SJCRH30 (cell line): ENCODE data around the gene SASH3. TPM values are rescaled to one million over a fixed set of nuclear protein-coding genes. Genes with fewer than 3 reads are reported as not detected.

Experiments
- DNase-seq, 2 experiments: peaks; one replicate each; pipeline ENCODE4 v3.0.0-alpha.2; 2015 to 2020
- H3K27ac ChIP-seq: fragments of 250-450 bp; sonication (Bioruptor Pico); 2 replicates; pipeline ENCODE4 v1.5.1; 2020; ENCODE audit warnings: mild to moderate bottlenecking, moderate library complexity
- H3K27me3 ChIP-seq: fragments of 250-450 bp; sonication (Bioruptor Pico); 2 replicates; pipeline ENCODE4 v1.5.1; 2020; ENCODE audit warnings: mild to moderate bottlenecking, moderate library complexity
- H3K36me3 ChIP-seq: fragments of 250-450 bp; sonication (Bioruptor Pico); 2 replicates; pipeline ENCODE4 v1.5.1; 2020; ENCODE audit warnings: mild to moderate bottlenecking, moderate library complexity
- H3K4me1 ChIP-seq: fragments of 250-450 bp; sonication (Bioruptor Pico); 2 replicates; pipeline ENCODE4 v1.5.1; 2020; ENCODE audit warnings: mild to moderate bottlenecking, moderate library complexity
- H3K4me3 ChIP-seq: fragments of 250-450 bp; sonication (Bioruptor Pico); 2 replicates; pipeline ENCODE4 v1.5.1; 2020; ENCODE audit warnings: mild to moderate bottlenecking, moderate library complexity
- H3K9me3 ChIP-seq: fragments of 250-450 bp; sonication (Bioruptor Pico); replicated peaks from 2 replicates; pipeline ENCODE4 v1.5.1; 2020; ENCODE audit warnings: mild to moderate bottlenecking, moderate library complexity
- total RNA-seq: library from RNA; depleted of rRNA; stranded (reverse); fragments of >200 nt; shearing (Covaris generic); gene quantifications from 2 replicates; pipeline ENCODE4 v1.2.3, GENCODE V29; 2014

SASH3 gene
- total RNA-seq, 1 experiment from 2014 or later = not detected

- DNase-seq = no peak
- H3K36me3 ChIP-seq = no peaks in the 10 kb centered on the region
Observed at GRCh38 chrX:129800186-129800585, 20.4 kb downstream of the SASH3 start.

GRCh38 chrX:129802863-129803262, 23.1 kb downstream of the SASH3 start:
- no peak for DNase-seq
- Histone ChIP-seq H3K4me3 (no peak overlapping the region), H3K4me1 (no peaks in the 10 kb centered on the region), H3K36me3 (no peaks in the 10 kb centered on the region), H3K27ac (no peak overlapping the region), H3K9me3 (no peaks in the 10 kb centered on the region), H3K27me3 (no peaks in the 10 kb centered on the region)

More at GRCh38 chrX:129800186-129800585, 20.4 kb downstream of the SASH3 start:
- Histone ChIP-seq H3K9me3 (no peaks in the 10 kb centered on the region), H3K27me3 (no peaks in the 10 kb centered on the region), H3K4me3 (no peak overlapping the region), H3K27ac (no peak overlapping the region), H3K4me1 (no peaks in the 10 kb centered on the region)

- H3K36me3 ChIP-seq = 0 out of 2 replicates have a peak, but pooled peaks cover 4% of the 10 kb centered on the region
Observed at GRCh38 chrX:129804806-129805205, 25.1 kb downstream of the SASH3 start.

GRCh38 chrX:129808158-129808828, 28.5 kb downstream of the SASH3 start:
- DNase-seq = no peak
- Histone ChIP-seq H3K27me3 (no peaks in the 10 kb centered on the region), H3K36me3 (0 out of 2 replicates have a peak, but pooled peaks cover 4% of the 10 kb centered on the region), H3K27ac (no peak overlapping the region), H3K4me1 (no peaks in the 10 kb centered on the region), H3K4me3 (no peak overlapping the region), H3K9me3 (no peaks in the 10 kb centered on the region)

More at GRCh38 chrX:129804806-129805205, 25.1 kb downstream of the SASH3 start:
- H3K27me3 ChIP-seq = no peaks in the 10 kb centered on the region
- no peak for DNase-seq
- no peaks in the 10 kb centered on the region for H3K9me3 ChIP-seq
- no peaks in the 10 kb centered on the region for H3K4me1 ChIP-seq
- H3K4me3 ChIP-seq = no peak overlapping the region
- no peak overlapping the region for H3K27ac ChIP-seq

GRCh38 chrX:129808829-129809796, 29.4 kb downstream of the SASH3 start:
- H3K4me1 ChIP-seq = no peaks in the 10 kb centered on the region
- H3K36me3 ChIP-seq = 0 out of 2 replicates have a peak, but pooled peaks cover 4% of the 10 kb centered on the region
- no peak overlapping the region for H3K4me3 ChIP-seq
- H3K9me3 ChIP-seq = no peaks in the 10 kb centered on the region
- no peaks in the 10 kb centered on the region for H3K27me3 ChIP-seq
- no peak overlapping the region for H3K27ac ChIP-seq
- no peak for DNase-seq

GRCh38 chrX:129813662-129814368, 34.1 kb downstream of the SASH3 start:
- no peak for DNase-seq
- Histone ChIP-seq H3K36me3 (0 out of 2 replicates have a peak, but pooled peaks cover 4% of the 10 kb centered on the region), H3K4me1 (no peaks in the 10 kb centered on the region), H3K27ac (no peak overlapping the region), H3K4me3 (no peak overlapping the region), H3K9me3 (no peaks in the 10 kb centered on the region), H3K27me3 (no peaks in the 10 kb centered on the region)

- Histone ChIP-seq H3K27ac (no peak overlapping the region), H3K9me3 (no peaks in the 10 kb centered on the region), H3K36me3 (peaks cover 2% of the 10 kb centered on the region; the same call in 1 of the 2 replicates), H3K4me3 (no peak overlapping the region), H3K4me1 (no peaks in the 10 kb centered on the region), H3K27me3 (no peaks in the 10 kb centered on the region)
- DNase-seq = no peak
Observed at GRCh38 chrX:129818123-129818522, 38.4 kb downstream of the SASH3 start.

GRCh38 chrX:129823115-129823514, 43.4 kb downstream of the SASH3 start:
- H3K4me3 ChIP-seq = no peak overlapping the region
- H3K4me1 ChIP-seq = no peaks in the 10 kb centered on the region
- H3K36me3 ChIP-seq = peaks cover 4% of the 10 kb centered on the region; the same call in 1 of the 2 replicates
- H3K9me3 ChIP-seq = no peaks in the 10 kb centered on the region
- H3K27me3 ChIP-seq = no peaks in the 10 kb centered on the region
- H3K27ac ChIP-seq = no peak overlapping the region
- peak; percentile 38 to 60 for DNase-seq

- Histone ChIP-seq H3K36me3 (peaks cover 4% of the 10 kb centered on the region; the same call in 1 of the 2 replicates), H3K4me3 (no peak overlapping the region), H3K4me1 (no peaks in the 10 kb centered on the region), H3K27me3 (no peaks in the 10 kb centered on the region), H3K9me3 (no peaks in the 10 kb centered on the region), H3K27ac (no peak overlapping the region)
- DNase-seq = no peak
Observed at GRCh38 chrX:129823522-129823921, 43.8 kb downstream of the SASH3 start.

- Histone ChIP-seq H3K9me3 (no peaks in the 10 kb centered on the region), H3K27ac (no peak overlapping the region), H3K27me3 (no peaks in the 10 kb centered on the region), H3K4me1 (no peaks in the 10 kb centered on the region), H3K4me3 (no peak overlapping the region), H3K36me3 (peaks cover 4% of the 10 kb centered on the region; the same call in 1 of the 2 replicates)
- no peak for DNase-seq
Observed at GRCh38 chrX:129824620-129825019, 44.9 kb downstream of the SASH3 start.

GRCh38 chrX:129825746-129826505, 46.2 kb downstream of the SASH3 start:
- Histone ChIP-seq H3K9me3 (no peaks in the 10 kb centered on the region), H3K4me1 (no peaks in the 10 kb centered on the region), H3K27me3 (no peaks in the 10 kb centered on the region), H3K36me3 (peaks cover 4% of the 10 kb centered on the region; the same call in 1 of the 2 replicates), H3K4me3 (no peak overlapping the region), H3K27ac (no peak overlapping the region)
- no peak for DNase-seq

GRCh38 chrX:129830494-129830893, 50.7 kb downstream of the SASH3 start:
- H3K9me3 ChIP-seq = no peaks in the 10 kb centered on the region
- no peak for DNase-seq
- H3K4me3 ChIP-seq = no peak overlapping the region
- no peak overlapping the region for H3K27ac ChIP-seq
- H3K27me3 ChIP-seq = no peaks in the 10 kb centered on the region
- no peaks in the 10 kb centered on the region for H3K4me1 ChIP-seq
- no peaks in the 10 kb centered on the region; the same call in 1 of the 2 replicates for H3K36me3 ChIP-seq

GRCh38 chrX:129831091-129831885, 51.5 kb downstream of the SASH3 start:
- Histone ChIP-seq H3K27me3 (no peaks in the 10 kb centered on the region), H3K4me3 (no peak overlapping the region), H3K36me3 (no peaks in the 10 kb centered on the region; the same call in 1 of the 2 replicates), H3K4me1 (no peaks in the 10 kb centered on the region), H3K27ac (peak overlapping the region; percentile 17; the same call in 1 of the 2 replicates), H3K9me3 (no peaks in the 10 kb centered on the region)
- DNase-seq = peak; percentile 26 to 66
